Stimulated activated CD8-positive, alpha-beta memory T cell treated with anti-CD3 and anti-CD28 coated beads, Interleukin-4, amount 100 ng/mL, for 1 hour (primary cell): ENCODE measurements around the gene PRDM16.
"Not testable (repeated sequence)": the region's sequence is repeated elsewhere in the genome, so short reads cannot be mapped to it uniquely, and the experiment has no call there.

ENCODE experiments used
- DNase-seq, 2 donors: peaks; one replicate each; pipeline ENCODE4 v3.0.0-alpha.2; 2020; ENCODE audit warnings: low read depth in 2 of 2, low spot score in 1 of 2

The PRDM16 gene

GRCh38 chr1:3159121-3159520 is 90.1 kb downstream of the PRDM16 start:
- DNase-seq = no peak

- DNase-seq = no peak
Measured at GRCh38 chr1:3159996-3160395, 91.0 kb downstream of the PRDM16 start.

- DNase-seq = no peak
Measured at GRCh38 chr1:3160647-3161145, 91.7 kb downstream of the PRDM16 start.

GRCh38 chr1:3161176-3161840 is 92.3 kb downstream of the PRDM16 start:
- DNase-seq = no peak

- DNase-seq = no peak
Measured at GRCh38 chr1:3162322-3162882, 93.4 kb downstream of the PRDM16 start.

GRCh38 chr1:3163356-3163755 is 94.4 kb downstream of the PRDM16 start:
- DNase-seq = no peak

- DNase-seq = no peak
Measured at GRCh38 chr1:3164671-3165070, 95.7 kb downstream of the PRDM16 start.

GRCh38 chr1:3165189-3165588 is 96.2 kb downstream of the PRDM16 start:
- DNase-seq = not testable (repeated sequence)

- no peak for DNase-seq
Measured at GRCh38 chr1:3166206-3166918, 97.4 kb downstream of the PRDM16 start.

GRCh38 chr1:3167255-3167654 is 98.3 kb downstream of the PRDM16 start:
- DNase-seq = no peak

- DNase-seq = no peak
Measured at GRCh38 chr1:3168678-3169077, 99.7 kb downstream of the PRDM16 start.

- no peak for DNase-seq
Measured at GRCh38 chr1:3169665-3170356, 100.8 kb downstream of the PRDM16 start.

GRCh38 chr1:3170561-3171453 is 101.8 kb downstream of the PRDM16 start:
- no peak for DNase-seq

- no peak for DNase-seq
Measured at GRCh38 chr1:3171761-3172160, 102.8 kb downstream of the PRDM16 start.

GRCh38 chr1:3172431-3173380 is 103.7 kb downstream of the PRDM16 start:
- no peak for DNase-seq

GRCh38 chr1:3173381-3173980 is 104.5 kb downstream of the PRDM16 start:
- DNase-seq = no peak

GRCh38 chr1:3174487-3175247 is 105.7 kb downstream of the PRDM16 start:
- no peak for DNase-seq

- no peak for DNase-seq
Measured at GRCh38 chr1:3175486-3175885, 106.5 kb downstream of the PRDM16 start.
